GM12872 (cell line): ENCODE data around the gene IL26.

Experiments
- TF ChIP-seq, protein P1 (sequence below): IDR thresholded peaks from 3 replicates; pipeline ENCODE4 v1.5.1; 2011; ENCODE audit warnings: low read depth, mild to moderate bottlenecking, low read length, moderate library complexity; ENCODE audit not compliant: insufficient read depth

IL26 gene

DNA sequence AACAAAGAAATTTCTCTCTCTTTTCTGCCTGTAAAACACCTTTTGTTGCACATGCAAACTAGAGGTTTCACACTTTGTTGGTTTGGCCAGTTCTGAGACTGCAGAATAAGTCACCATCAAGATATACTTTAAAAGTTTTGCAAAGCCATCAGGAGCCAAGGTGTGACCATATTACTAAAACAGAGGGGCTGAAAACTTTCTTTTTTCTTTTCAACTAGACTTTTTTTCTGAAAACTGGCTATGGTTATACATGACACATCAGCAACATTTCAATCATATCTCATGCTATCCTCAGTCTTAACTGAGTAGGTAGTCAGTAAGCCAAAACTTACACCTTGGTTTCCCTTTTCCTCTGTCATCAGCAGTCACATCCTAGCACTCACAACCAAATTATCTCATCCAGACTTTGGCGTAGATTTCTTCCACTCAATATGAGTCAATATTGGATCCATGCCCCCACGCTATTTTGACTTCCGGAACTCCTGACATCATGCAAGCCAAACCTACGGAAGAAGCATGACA lies 62.0 kb downstream of the IL26 start:
- TF ChIP-seq, protein P1, sequence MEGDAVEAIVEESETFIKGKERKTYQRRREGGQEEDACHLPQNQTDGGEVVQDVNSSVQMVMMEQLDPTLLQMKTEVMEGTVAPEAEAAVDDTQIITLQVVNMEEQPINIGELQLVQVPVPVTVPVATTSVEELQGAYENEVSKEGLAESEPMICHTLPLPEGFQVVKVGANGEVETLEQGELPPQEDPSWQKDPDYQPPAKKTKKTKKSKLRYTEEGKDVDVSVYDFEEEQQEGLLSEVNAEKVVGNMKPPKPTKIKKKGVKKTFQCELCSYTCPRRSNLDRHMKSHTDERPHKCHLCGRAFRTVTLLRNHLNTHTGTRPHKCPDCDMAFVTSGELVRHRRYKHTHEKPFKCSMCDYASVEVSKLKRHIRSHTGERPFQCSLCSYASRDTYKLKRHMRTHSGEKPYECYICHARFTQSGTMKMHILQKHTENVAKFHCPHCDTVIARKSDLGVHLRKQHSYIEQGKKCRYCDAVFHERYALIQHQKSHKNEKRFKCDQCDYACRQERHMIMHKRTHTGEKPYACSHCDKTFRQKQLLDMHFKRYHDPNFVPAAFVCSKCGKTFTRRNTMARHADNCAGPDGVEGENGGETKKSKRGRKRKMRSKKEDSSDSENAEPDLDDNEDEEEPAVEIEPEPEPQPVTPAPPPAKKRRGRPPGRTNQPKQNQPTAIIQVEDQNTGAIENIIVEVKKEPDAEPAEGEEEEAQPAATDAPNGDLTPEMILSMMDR, result no peak

- TF ChIP-seq, protein P1, result no peak
Observed at GRCh38 chr12:68162374-68162773, 63.2 kb downstream of the IL26 start.

GRCh38 chr12:68159681-68160304 lies 65.8 kb downstream of the IL26 start, which contains the start of gene IFNG:
Gene IFNG (minus strand): TSS chr12:68159740. CDS start chr12:68159615, 125 bp downstream.
- TF ChIP-seq, protein P1, result no peak

DNA sequence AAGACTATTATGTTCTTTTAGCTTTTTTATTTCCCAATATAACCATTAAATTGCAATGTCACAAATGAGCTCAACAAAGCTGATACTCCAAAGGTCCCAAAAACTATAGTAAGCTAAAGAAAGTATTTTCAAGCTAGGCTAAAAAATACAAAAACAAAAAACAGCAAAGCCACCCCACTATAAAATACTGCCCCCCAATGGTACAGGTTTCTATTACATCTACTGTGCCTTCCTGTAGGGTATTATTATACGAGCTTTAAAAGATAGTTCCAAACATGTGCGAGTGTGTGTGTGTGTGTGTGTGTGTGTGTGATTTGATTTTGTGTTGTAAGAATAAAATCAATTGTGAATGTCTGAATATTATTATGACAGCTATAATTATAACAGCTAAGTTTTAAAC lies 67.2 kb downstream of the IL26 start:
- TF ChIP-seq, protein P1, result peak; percentile 45; the same call in 1 of the 3 replicates

DNA sequence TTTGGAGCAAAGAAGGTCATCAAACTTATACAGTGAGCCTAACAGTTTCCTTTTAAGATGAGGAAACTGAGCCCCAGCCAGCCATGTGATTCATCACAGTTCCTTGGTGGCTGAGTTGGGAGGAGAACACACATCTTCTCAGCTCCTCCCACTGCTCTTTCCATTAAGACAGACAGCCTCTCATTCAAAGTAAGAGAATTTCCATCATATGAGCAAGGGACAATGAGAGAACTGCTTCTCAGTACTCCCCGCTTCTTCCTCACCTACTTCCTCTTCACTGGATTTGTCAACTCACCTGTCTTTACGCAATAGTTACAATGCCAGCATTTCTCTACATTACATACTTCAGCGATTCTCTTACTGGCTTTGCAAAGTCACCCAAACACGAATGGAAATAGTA lies 68.2 kb downstream of the IL26 start:
- TF ChIP-seq, protein P1, result no peak

DNA sequence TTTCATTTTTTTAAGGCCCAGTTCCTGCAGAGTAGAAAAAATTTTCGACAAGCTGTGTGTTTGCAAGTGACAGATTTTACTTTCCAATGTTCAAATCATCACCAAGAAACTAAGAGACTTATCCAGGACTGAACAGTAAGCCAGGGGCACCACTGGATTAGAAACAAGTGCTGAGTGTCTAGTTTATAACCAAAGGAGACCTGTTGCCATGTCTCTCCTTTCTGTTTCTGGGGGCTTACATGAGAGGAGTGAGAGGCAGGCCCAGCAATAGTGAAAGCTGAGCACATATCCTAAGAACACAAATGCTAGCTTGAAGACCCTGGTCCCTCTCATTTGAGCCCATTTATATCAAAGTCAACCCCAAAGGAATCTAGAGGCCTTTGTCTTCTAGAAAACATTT lies 69.0 kb downstream of the IL26 start:
- TF ChIP-seq, protein P1, result no peak

- TF ChIP-seq, protein P1, result no peak
Observed at GRCh38 chr12:68154779-68155178, 70.8 kb downstream of the IL26 start.
